ENCODE results near the gene NOTUM.
A peak's percentile ranks its signal among the peaks of the same experiment; 100 is the strongest.

DNA sequence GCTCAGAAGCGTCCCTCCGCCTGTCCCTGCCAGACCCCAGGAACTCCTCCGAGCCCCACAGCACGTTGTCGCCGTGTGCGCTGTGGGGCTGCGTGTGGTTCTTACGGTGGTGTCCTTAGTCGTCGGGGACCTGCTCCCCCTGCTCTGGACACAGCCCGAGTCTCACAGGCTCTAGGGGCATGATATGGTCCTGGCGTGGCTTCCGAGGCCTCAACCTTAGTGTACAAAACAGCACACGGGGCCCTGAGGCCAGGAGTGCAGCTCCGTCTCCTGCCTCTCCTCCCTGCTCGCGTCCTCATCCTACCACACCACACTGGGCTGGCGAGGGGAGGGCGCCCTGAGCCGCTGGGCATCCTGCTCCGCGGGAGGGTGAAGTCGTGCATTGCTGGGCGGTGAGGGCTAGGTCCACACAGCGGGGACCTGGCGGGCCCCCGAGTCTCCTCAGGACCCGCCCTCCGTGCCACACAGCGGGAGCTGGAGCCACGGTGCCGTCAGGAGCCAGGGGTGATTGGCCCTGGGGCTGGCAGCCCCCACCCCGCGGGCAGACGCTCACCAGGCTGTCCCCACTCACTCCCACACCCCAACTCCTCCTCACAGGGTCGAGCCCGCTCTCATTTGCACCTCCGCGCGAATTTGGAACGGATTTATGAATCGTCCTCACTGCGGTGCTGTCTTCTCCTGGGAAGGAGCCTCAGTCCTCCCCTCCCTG, 32.3 kb downstream of the NOTUM start:
- TF ChIP-seq L3MBTL2 (conservative IDR thresholded peaks at IDR 0.05) (0 out of 2 replicates have a peak, but pooled peaks have one; percentile 6), SP1 (IDR thresholded peaks at IDR 0.05) (no peak), TARDBP (IDR thresholded peaks at IDR 0.05) (no peak), NFRKB (IDR thresholded peaks at IDR 0.05) (no peak), ARNT (IDR thresholded peaks at IDR 0.05) (no peak), ZNF384 (IDR thresholded peaks at IDR 0.05) (no peak)
- TF ChIP-seq, protein P1, sequence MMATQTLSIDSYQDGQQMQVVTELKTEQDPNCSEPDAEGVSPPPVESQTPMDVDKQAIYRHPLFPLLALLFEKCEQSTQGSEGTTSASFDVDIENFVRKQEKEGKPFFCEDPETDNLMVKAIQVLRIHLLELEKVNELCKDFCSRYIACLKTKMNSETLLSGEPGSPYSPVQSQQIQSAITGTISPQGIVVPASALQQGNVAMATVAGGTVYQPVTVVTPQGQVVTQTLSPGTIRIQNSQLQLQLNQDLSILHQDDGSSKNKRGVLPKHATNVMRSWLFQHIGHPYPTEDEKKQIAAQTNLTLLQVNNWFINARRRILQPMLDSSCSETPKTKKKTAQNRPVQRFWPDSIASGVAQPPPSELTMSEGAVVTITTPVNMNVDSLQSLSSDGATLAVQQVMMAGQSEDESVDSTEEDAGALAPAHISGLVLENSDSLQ (IDR thresholded peaks at IDR 0.05): no peak
